Activated CD8-positive, alpha-beta memory T cell treated with anti-CD3 and anti-CD28 coated beads, Interleukin-2, amount 50 U/mL, for 48 hours (primary cell): ENCODE results near the gene SH3PXD2A.
"Not testable (repeated sequence)": the region's sequence is repeated elsewhere in the genome, so short reads cannot be mapped to it uniquely, and the experiment has no call there.

Source experiments
- DNase-seq: peaks from one replicate; pipeline ENCODE4 v3.0.0-alpha.2; 2020

Gene SH3PXD2A

DNA sequence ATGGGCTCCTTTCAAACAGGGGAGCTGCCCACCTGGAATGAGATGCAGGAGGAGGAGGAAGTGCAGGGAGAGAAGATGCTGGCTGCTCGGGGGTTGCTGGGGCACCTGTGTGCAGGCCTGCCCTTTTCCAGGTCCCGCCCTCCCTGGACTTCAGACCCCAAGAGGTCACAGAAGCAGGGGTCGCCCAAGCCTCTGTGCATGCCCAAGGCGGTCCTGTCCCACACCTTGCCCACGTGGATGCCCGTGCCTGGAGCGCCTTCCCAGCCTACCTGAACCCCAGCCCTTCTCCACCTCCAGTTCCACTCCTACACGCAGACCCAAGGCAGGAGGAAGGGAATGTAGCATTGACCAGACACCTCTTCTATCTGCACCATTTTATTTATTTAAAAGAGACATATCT lies 71.3 kb downstream of the SH3PXD2A start:
- DNase-seq = no peak

DNA sequence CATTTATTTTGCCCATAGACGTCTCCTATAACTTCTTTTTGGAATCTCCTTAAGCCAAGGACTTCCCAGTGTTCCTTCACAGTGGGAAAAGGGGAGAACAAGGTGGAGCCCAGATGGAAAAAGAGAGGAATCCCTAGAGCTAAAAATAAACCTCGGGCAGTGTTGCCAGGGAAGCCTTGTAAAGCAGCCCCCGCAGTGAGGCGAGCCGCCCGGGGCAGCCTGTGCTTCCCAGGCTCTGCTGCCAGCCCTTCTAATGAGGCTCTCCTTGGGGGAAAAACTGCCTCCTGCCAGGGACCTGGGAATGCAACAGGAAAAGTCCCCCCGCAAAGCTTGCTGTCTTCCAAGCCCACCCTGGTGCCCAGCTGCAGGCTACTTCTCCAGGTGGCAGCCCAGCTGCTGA lies 71.7 kb downstream of the SH3PXD2A start:
- no peak for DNase-seq

DNA sequence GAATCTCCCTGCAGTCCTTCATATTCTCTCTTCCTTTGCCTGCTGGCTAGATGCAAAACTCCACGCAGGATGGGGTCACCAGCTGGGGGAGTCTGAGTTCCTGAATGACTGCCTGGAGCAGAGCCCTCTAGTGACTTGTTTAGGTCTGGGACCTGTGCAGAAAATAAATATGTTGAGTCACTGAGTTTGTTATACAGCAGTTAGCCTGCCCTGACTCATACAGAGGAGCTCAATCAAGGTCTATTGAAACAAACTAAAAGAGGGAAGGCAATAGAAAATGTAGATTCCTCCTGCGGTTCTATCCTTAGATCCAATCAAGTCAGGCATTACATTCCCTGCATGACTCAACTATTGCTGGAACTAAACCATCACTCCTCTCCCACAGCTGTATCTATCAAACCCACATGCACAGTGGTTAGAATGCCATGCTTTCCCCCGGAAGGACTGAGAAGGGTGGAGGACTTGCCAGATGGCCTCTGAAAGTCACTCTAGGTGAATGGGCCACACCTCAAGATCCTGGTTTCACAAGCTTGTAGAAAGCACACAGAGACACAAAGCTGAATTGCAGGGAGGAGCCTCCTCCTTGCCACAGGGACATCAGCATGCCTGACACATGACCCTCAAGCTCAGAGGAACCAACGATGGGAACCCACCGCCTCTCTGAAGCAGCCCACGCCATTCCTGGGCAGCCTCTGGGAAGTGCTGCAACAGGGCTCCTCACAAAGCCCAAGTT lies 73.9 kb downstream of the SH3PXD2A start:
- no peak for DNase-seq

DNA sequence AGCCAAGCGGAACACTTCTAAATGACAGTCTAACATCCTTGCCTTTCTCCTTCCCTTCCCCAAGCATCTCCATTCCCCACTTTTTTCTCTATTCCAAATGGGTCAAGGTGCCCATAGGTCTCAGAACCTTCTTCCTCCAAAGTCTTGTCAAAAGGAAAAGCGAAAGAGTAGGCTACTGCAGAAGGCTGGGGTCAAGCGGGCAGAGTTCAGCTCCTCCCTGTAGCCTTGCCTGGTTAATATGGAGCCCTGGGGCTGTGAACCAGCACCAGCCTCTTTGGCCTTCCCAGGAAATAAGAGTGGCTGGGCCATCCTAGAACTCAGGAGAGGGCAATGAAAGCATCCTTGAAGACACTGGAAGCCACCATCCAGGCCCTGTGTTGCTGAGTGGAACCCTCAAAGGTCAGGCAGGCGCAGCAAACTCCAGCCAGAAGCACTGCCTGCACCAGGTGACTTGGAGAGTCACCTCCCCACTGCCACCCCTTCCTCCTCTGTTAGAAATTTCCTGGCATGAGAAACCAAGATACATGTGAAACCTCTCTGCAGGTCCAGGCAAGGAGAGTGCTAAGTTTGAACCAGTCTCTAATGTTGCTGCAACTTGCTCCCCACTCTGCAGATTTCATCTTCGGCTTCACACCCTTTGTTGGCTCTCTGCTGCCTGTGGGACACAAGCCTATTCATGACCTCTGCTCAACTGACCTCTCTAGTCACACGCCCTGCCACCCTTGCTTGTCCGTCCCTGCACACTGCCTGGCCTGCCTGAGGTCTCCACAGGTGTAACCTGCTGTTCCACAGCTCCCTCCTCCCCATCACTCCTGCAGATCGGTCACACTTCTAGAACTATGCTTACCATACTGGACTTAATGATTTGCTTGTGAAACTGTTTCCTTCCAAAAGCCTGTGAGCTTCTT lies 74.9 kb downstream of the SH3PXD2A start:
- no peak for DNase-seq

DNA sequence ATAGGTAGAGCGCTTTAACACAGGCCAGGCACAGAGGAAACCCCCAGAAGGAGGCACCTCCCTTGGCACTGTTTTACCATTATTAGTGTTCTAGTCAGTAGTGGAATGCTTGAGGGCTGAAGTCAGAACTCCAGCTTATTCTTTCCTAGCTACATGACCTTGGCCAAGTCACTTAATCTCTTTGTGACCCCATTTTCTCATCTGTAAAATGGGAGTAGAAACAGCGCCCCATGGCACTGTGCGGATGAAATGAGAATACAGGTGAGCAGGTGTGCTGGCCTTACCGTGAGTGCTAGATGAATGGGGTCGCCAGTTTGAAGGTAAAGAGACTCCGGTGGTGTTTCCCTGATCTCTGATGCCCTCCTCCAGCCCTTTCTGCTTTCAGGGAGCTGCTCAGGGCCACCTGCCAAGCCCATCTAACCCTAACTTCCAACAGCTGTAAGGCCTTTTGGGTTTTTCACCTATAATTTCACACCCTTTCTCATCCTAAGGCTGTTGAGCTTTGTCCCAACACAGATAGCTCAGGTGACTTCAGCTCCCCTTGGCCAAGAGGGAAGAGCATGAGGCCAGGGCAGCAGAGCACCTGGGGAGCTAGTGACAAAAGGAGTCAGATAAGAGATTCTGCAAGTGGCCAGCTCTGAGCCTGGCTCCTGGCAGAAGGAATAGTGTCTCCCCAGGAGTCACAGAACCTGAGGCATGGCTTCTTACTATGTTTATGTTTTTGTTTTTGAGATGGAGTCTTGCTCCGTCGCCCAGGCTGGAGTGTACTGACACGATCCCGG lies 76.8 kb downstream of the SH3PXD2A start:
- no peak for DNase-seq

DNA sequence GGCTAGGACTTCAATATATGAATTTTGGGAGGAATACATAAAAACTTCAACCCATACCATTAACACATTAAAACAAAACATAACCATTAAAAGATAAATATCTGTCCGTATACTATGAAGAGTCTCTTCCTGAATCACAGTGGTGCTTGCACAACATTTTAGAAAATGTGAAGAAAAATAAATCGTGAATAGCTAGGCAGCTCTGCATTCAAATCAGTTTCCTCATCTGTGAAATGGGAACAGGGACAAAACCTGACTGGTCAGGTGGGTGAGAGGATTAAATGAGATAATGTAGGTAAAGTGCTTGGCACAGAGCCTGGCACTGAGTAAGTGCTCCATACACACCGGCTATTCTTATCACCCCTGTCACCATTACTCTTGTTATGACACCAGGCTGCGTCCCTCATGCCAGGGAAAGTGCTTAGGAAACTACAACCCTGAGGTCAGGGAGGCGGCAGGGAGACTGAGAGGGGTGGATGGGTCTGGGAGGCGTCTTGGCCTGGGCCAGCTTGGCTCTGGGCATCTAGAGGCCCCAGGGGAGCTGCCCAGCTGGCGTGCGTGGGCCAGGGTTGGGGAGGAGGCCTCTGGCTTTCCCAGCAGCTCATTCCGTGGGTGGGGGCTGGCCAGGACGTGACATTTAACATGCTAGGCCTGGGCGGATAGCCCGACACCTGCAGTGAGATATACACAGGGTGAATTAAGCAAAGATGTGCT lies 78.3 kb downstream of the SH3PXD2A start:
- DNase-seq = no peak

DNA sequence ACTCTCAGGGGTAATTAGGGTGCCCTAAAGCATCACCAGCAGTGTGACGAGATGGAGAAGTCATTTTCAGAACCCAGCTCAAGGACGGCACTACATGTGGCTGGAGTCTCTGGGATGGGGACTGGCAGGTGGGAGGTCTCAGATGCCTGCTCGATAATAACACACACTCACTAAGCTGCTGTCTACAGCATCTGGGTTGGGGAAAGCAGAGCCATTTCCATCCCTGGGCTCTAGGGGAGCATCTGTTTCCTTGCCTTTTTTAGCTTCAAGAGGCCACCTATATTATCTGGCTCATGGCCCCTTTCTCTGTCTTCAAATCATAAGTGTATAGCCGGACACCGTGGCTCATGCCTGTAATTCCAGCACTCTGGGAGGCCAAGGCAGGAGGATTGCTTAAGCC lies 79.6 kb downstream of the SH3PXD2A start:
- DNase-seq = no peak

DNA sequence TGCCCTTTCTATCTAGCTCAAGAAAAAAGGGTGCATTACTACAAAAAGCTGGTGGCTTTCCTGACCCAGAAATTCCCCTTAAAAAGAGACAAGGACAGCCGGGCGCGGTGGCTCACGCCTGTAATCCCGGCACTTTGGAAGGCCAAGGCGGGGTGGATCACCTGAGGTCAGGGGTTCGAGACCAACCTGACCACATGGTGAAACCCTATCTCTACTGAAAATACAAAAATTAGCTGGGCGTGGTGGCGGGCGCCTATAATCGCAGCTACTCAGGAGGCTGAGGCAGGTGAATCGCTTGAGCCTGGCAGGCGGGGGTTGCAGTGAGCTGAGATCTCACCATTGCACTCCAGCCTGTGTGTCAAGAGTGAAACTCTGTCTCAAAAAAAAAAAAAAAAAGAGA lies 82.5 kb downstream of the SH3PXD2A start:
- DNase-seq = not testable (repeated sequence)

DNA sequence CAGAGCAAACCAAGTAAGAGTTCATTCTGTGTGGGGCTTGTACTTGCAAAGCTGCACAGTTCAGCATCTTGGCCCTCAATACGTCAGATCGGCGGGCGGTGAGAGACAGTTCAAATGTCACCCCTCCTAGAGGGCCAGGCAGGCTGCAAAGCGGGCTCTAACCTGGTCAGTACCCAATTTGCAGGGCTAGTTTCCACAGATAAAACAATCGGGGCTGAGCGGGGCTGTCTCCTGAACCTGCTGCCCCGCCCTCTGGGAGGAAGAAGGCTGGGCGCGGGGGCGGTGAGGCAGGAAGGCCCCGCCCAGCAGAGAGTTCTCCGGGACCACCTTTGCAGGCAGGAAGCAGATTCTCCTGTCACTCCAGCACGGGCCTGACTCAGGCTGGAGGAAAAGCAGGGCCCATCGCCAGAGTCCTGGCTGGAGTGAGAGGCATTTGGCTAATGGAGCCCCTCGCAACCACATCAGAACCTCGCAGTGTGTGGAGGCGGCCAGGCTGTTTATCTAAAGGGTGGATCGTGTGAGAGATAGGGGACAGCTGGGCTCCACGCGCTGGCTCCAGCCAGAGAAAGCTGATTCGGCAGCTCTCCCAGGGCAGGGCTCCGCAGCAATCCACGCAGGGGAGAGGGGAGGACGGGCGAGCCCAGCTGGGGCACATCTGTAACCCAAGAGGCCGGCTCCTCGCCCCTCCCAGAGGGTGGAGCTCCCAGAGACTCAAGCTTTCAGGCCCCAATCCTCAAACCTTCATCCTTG lies 83.1 kb downstream of the SH3PXD2A start:
- DNase-seq = peak; percentile 76

DNA sequence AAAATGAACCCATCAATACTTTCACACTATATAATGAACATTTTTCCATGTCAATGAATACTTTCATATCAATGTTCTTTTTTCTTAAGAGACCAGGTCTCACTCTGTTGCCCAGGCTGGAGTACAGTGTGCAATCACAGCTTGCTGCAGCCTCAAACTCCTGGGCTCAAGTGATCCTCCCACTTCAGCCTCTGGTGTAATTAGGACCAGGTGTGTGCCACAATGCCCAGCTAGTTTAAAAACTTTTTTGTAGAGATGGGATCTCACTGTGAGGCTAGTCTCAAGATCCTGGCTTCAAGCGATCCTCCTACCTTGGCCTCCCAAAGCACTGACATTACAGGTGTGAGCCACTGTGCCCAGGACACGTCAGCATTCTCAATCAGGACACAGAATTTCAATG lies 85.2 kb downstream of the SH3PXD2A start:
- DNase-seq = no peak

DNA sequence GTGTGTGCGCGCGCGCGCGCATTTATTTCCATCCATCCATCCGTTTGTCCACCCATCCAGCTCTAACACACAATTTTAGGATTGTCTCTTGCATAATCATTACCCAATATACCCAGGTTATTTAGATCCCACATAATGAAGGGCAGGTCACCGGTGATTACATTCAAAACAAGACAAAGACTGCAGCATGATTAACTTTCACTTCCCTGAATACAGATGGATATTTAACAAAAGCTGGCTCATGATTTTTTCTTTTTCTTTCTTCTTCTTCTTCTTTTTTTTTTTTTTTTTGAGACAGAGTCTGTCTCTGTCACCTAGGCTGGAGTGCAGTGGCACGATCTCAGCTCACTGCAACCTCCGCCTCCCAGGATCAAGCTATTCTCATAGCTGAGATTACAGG lies 86.2 kb downstream of the SH3PXD2A start:
- no peak for DNase-seq

DNA sequence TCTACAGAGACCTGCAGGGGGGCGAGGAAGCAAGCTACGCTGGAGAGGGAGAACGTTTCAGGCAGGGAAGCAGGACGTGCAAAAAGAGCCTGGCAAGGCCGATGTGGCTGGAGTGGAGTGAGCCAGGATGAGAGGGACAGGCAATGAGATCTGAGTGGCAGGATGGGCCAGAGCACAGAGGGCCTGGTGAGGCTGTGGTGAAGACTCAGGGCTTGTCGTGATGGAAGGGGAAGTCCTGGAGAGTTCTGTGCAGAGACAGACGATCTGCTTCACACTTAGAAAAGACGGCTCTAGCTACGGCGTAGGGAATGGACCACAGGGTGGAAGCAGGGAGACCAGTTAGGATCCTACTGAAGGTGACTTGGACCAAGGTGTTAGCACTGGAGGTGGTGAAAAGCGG lies 87.0 kb downstream of the SH3PXD2A start:
- DNase-seq = no peak

DNA sequence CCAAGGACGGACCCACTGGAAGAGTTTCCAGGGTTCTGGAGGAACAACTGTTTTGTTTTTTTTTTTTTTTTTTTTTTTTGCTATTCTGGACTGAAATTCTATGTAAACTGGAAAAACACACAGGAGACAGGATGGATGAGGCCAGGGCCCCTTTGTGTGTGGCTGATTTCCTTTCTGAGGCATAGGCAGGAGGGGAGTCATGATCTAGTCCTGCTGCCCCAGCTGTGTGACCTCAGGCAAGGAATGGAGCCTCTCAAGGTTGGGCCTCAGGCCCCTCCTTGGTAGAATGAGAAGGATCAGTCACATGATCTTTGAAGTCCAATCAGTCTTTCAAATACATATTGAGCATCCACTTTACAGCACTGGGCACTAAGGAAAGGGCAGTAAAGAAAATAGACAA lies 87.6 kb downstream of the SH3PXD2A start:
- DNase-seq = no peak

DNA sequence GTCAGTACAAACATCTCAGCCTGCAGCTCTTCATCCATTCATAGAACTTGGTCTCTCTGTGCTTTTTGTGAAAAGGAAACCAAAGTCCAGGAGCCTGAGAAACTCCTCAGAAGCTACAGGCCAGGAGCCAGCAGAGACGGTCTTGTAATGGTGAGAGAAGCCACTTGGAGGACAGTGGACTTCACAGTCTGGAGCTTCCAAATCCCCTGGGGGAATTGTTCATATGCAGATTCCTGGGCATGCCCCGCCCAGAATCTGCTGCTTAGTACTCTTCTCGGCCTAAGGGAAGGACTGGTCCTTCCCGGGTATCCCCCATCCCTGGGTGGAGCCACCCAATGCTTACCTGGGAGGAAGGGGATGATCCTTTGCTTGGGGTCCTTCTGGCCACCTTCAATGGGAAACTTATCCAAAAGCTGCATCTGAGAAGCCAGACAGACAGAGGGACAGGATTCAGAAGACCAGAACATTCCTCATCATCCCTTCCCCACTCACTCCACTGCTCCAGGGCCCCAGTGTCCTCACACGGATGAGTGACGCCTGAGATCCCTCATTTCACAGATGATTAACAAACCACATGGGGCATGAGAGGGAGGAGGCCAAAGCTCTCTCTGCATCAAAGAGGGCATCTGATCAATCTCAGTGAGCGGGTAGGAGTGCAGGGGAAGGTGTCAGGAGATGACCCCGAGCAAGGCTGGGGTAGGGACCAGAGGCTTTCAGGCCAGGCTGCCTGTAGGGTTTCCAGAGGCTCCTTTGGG lies 88.4 kb downstream of the SH3PXD2A start:
- DNase-seq = no peak

DNA sequence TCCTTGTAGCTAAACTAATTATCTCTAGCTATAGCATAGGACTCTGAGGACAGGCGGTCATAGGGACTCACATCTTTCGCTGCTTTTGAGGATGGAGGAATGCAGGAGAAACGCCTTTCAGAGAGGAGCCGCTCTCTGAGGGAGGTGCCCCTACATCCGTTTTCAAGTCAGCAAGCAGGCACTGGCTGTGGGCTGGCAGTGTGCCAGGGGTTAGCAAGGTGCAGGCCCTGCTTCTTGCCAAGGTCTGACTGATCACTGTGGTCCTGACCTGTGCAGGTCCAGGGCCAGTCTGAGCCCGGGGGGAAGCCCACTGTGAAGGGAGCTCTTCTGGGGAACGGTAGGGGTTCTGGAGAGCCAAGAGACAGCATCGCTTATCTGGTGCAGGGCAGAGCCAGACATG lies 89.4 kb downstream of the SH3PXD2A start:
- peak; percentile 83 for DNase-seq

DNA sequence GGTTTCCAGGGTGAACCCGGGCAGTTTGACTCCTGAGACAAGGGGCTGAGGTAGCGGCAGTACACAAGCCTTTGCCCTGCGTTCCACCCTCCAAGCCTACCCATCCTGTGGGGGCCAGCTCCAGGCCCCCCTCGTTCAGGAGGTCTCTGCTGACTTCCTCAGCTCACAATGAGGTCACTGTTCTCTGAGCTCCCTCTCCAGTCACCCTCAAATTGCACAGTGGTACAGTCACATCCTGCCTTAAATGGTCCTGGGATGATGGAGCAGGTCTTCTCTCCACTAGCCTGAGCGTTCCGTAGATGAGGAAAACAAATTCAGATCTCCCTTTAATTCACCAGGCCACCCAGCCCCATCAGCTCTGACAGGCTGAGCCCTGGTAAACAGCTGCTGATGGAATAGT lies 90.2 kb downstream of the SH3PXD2A start:
- DNase-seq = no peak

DNA sequence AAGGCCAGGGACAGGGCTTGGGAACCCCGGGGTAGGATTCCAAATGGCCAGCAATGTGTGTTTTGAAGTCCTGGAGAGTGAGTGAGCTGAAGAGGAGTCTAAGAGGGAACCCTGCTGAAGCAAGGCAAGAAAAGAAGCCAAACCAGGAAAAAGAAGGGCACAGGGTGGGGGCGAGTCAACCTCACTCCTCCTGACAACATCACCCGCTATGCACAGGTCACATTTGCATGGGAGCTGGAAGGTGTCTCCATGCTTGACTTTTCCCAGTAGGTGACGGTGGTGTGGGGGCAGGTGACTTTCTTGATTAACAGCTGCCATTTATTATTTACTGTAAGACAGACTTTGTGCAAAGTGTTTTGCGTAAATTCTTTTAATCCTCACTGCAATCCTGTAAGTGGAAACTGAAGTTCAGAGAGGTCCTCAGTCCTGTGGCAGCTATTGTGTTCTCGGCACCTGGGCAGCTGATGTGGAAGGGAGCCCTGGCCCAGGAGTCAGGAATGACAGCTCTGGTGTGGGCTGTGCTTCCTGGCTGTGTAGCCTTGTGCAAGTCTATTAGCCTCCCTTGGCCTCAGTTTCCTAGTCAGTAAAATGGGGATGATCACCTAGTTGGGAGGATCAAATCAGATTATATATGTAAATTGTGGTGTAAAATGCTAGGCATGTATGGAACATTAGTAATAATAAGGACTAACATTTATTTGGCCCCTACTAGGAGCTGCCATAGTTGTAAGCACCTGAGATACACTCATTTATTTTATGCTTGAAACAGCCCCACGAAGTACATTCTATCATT lies 90.9 kb downstream of the SH3PXD2A start:
- DNase-seq = no peak

DNA sequence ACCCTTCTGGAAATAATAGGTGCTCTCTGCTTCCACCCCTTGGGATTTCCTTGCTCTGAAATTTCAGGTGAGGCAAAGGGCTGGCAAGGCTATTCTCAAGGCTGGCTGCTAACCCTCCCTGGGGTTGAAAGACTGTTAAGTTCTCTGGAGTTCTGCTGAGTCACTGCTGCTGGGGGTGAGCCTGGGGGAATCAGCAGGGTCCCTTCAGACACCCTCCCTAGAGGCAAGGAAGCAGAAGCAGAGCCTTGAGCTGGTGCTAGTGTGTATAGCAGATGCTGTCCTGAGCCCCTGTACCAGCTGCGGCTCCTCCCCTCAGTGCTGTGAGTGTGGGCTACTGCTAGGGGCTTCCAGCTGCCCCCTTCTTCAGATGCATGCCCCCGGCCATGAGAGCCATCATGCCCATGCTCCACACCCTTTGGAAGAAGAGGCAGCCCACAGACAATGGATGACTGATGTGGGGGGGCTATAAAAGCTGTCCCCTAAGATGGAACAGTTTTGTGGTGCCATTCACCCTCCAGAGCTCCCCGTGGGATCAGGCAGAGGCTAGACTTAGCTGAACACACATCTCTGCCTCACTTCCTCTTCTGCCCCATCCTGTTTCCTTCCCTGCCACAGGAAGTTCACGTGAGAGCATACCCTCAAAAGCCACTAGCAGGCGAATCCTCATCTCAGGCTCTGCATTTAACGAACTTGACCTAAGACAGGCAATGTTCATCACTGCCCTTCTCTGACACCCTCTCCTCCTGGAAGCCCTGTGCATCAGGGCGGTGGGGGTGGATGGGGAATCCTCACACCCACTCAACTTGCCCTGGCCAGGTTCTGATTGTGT lies 91.8 kb downstream of the SH3PXD2A start:
- no peak for DNase-seq

DNA sequence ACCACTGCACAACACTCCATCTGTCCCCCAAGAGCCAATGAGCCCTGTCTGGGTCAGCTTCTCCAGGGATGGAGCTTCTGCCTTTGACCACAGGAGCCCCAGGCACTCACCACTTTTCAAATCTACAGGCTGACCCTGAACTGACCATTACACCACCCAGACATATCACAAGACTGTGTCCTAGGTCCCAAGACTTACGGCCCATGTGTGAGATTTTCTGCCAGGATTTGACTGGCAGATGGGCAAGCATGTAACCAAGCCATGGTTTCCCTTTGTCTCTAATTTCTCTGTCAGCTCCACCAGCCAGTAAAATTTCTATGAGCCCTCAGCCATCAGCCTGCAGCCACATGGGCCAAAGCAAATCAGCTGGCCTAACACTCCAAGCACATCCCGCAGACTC lies 92.5 kb downstream of the SH3PXD2A start:
- DNase-seq = no peak

DNA sequence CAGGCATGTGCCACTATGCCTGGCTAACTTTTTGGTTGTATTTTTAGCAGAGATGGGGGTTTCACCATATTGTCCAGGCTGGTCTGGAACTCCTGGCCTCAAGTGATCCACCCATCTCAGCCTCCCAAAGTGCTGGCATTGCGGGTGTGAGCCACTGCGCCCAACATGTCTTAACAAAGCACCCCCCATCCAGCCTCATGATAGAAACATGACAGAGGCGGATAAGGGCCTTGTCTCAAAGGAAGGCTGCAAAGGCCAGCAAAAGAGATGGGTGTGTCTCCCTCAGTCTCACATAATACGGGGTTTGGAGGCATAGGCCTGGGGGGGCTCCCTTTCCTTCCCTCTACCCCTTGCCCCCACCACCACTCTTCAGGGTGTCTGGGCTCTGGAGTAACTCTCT lies 93.2 kb downstream of the SH3PXD2A start:
- no peak for DNase-seq
